Peyer's patch (tissue), 4 donors: ENCODE results near the gene MAML2. TPM values are rescaled to one million over a fixed set of nuclear protein-coding genes. Genes with fewer than 3 reads are reported as not detected.

Source experiments
- DNase-seq, 3 donors: peaks; one replicate each; pipeline ENCODE4 v3.0.0-alpha.2; 2017 to 2019
- H3K27ac ChIP-seq, 4 donors: fragments of 200-600 bp; sonication (generic); one replicate each; pipeline ENCODE4 v1.5.1; 2016 to 2019
- H3K27me3 ChIP-seq, 2 donors: fragments of 200-600 bp; sonication (generic); one replicate each; pipeline ENCODE4 v1.5.1; 2019
- H3K36me3 ChIP-seq, 3 donors: fragments of 200-600 bp; sonication (generic); one replicate each; pipeline ENCODE4 v1.5.1; 2016 to 2019
- H3K4me1 ChIP-seq, 4 donors: fragments of 200-600 bp; sonication (generic); one replicate each; pipeline ENCODE4 v1.5.1; 2016 to 2019
- H3K4me3 ChIP-seq, 4 donors: fragments of 200-600 bp; sonication (generic); 1 replicate in 3 of 4; 2 replicates in 1 of 4; pipeline ENCODE4 v1.5.1; 2016 to 2019; ENCODE audit warnings: mild to moderate bottlenecking in 1 of 4
- H3K9me3 ChIP-seq, 4 donors: fragments of 200-600 bp; sonication (generic); one replicate each; pipeline ENCODE4 v1.5.1; 2016 to 2019; ENCODE audit warnings: mild to moderate bottlenecking in 1 of 4
- POLR2A ChIP-seq, 2 donors: fragments of 450-650 bp; IDR thresholded peaks; one replicate each; pipeline ENCODE4 v1.5.1; 2017; ENCODE audit warnings: antibody characterized with exemption in 2 of 2, mild to moderate bottlenecking in 2 of 2, moderate library complexity in 2 of 2
- total RNA-seq, 4 donors: library from RNA; depleted of rRNA; stranded (reverse); fragments of >200 nt; gene quantifications; one replicate each; pipeline ENCODE4 v1.1.0, GENCODE V29; 2016
- TF ChIP-seq, protein P1 (sequence below), 6 experiments: fragments of 450-650 bp in 4 of 6; fragments of 200-600 bp in 2 of 6; sonication (generic) in 1 of 6; IDR thresholded peaks; one replicate each; pipeline ENCODE4 v1.5.1; 2017 to 2019; ENCODE audit warnings: antibody characterized with exemption in 6 of 6, mild to moderate bottlenecking in 3 of 6, moderate library complexity in 1 of 6

The MAML2 gene
- total RNA-seq, 4 donors from 2014 or later, result 8.4 to 60.2 (median 22.7) TPM

DNA sequence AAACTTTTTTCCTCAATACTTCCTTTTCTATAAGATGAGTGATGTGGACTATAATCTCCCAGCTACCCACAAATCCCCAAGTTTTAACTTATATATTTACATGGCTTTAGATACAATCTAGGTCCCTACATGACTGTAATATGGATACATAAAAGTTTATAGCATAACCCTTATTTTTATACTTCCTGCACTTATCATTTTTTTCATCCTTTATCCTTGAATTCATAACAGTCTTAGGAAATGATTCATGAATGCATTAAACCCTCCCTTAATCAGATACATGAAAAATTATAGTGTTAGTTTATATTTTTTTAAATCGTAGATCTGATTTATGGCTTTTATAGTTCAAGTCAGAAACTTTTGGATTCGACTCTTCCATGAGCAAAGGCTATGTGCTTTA lies 195.8 kb downstream of the MAML2 start:
- TF ChIP-seq POLR2A (IDR thresholded peaks at IDR 0.05), result no peak
- TF ChIP-seq, protein P1, sequence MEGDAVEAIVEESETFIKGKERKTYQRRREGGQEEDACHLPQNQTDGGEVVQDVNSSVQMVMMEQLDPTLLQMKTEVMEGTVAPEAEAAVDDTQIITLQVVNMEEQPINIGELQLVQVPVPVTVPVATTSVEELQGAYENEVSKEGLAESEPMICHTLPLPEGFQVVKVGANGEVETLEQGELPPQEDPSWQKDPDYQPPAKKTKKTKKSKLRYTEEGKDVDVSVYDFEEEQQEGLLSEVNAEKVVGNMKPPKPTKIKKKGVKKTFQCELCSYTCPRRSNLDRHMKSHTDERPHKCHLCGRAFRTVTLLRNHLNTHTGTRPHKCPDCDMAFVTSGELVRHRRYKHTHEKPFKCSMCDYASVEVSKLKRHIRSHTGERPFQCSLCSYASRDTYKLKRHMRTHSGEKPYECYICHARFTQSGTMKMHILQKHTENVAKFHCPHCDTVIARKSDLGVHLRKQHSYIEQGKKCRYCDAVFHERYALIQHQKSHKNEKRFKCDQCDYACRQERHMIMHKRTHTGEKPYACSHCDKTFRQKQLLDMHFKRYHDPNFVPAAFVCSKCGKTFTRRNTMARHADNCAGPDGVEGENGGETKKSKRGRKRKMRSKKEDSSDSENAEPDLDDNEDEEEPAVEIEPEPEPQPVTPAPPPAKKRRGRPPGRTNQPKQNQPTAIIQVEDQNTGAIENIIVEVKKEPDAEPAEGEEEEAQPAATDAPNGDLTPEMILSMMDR (IDR thresholded peaks at IDR 0.05), result no peak
- Histone ChIP-seq H3K4me3 (no peak overlapping the region), H3K27me3 (no peaks in the 10 kb centered on the region), H3K9me3 (no peaks in the 10 kb centered on the region), H3K4me1 (no peaks in the 10 kb centered on the region), H3K27ac (no peak overlapping the region), H3K36me3 (no peaks in the 10 kb centered on the region)
- no peak for DNase-seq

DNA sequence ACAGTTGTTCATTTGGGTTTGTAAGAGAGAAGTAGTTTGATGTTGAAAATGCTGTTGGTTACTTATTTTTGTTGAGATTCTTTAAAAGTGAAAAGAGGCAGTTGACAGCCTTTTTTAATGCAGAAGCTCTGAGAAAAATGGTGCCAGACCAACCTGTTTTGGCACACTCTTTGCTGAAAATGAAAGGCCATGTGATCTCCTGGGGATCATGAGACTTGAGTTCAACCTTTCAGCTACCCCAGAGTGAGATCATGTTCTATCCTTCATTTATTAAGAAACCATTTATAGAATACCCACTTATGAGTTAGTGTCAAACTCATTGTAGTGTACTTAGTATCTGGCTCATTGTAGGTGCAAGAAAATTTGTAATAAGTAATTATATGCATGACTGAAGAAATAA lies 196.2 kb downstream of the MAML2 start:
- H3K36me3 ChIP-seq, result no peaks in the 10 kb centered on the region
- H3K4me3 ChIP-seq, result no peak overlapping the region
- H3K27ac ChIP-seq, result no peak overlapping the region
- TF ChIP-seq, protein P1 (IDR thresholded peaks at IDR 0.05), result no peak
- no peak for TF ChIP-seq POLR2A (IDR thresholded peaks at IDR 0.05)
- DNase-seq, result no peak
- no peaks in the 10 kb centered on the region for H3K4me1 ChIP-seq
- H3K27me3 ChIP-seq, result no peaks in the 10 kb centered on the region
- H3K9me3 ChIP-seq, result no peaks in the 10 kb centered on the region

DNA sequence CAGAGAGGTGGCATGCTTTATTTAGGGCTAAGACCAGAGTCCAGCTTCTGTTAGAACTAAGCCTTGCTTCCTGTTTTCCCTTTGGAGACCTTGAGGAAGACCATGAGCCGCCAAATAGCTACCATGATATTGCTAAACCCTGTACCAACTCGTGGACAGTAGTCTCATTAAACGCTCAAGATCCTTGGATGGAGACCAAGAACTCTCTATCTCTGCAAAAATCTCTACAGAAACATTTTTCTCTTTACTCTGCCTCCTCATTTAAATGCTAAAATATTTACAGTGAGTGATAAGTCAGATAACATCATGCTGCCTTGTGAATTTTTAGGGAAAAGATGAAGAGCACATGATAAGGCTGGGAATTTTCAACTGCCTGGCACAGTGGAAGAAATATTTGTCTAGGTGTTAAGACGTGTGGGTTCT lies 197.8 kb downstream of the MAML2 start:
- Histone ChIP-seq H3K4me3 (no peak overlapping the region), H3K27ac (no peak overlapping the region), H3K36me3 (no peaks in the 10 kb centered on the region), H3K27me3 (no peaks in the 10 kb centered on the region), H3K9me3 (no peaks in the 10 kb centered on the region), H3K4me1 (no peaks in the 10 kb centered on the region)
- no peak for TF ChIP-seq POLR2A (IDR thresholded peaks at IDR 0.05)
- TF ChIP-seq, protein P1 (IDR thresholded peaks at IDR 0.05), result no peak
- DNase-seq, result no peak

DNA sequence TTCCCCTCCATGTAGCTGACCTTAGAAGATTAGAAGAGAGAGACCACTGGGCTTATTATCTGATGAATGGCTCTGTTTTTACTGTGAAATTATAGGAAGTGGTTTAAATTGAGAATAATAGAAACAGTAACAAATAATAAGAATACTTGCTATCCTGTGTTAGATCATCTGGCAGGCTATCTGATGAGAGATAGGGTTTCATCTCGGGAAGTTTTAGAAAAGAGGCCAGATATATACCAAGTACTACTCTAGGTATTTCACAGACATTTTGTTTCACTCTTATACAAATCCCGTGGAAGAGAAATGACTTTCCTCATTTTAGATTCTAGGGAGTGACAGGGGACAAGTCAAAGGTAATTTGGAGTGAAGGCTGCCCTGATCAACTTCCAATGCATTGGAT lies 198.4 kb downstream of the MAML2 start:
- no peaks in the 10 kb centered on the region for H3K36me3 ChIP-seq
- no peaks in the 10 kb centered on the region for H3K9me3 ChIP-seq
- H3K4me1 ChIP-seq, result no peaks in the 10 kb centered on the region
- DNase-seq, result no peak
- no peak overlapping the region for H3K4me3 ChIP-seq
- no peak for TF ChIP-seq POLR2A (IDR thresholded peaks at IDR 0.05)
- TF ChIP-seq, protein P1 (IDR thresholded peaks at IDR 0.05), result no peak
- H3K27ac ChIP-seq, result no peak overlapping the region
- H3K27me3 ChIP-seq, result no peaks in the 10 kb centered on the region

DNA sequence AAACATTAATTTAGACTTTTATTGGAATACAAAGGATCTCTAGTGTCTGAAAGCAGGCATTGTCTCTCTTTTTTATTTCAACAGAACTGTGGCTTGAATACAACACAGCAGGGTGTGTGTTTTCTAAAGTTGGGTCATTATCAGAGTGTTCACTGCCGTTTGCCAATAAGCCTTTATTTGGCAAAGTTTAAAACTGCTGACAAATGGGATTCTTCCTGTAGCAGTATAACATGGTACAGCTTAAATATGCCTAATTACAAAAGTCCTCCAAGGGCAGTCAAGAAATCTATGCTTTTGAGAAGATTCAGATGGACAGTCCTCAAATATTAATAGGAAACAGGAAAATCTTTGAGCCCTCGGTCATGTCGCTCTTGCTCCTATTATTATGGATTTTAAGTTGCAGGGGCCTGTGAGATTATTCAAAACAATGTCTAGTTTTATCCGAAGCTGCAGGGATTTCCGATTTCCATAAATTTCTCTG lies 199.9 kb downstream of the MAML2 start:
- Histone ChIP-seq H3K4me1 (no peaks in the 10 kb centered on the region), H3K27ac (no peak overlapping the region)
- no peak for DNase-seq

More for the DNA sequence above, 199.9 kb downstream of the MAML2 start:
- TF ChIP-seq POLR2A (IDR thresholded peaks at IDR 0.05), result no peak
- TF ChIP-seq, protein P1 (IDR thresholded peaks at IDR 0.05), result no peak
- H3K27me3 ChIP-seq, result no peaks in the 10 kb centered on the region
- H3K4me3 ChIP-seq, result no peak overlapping the region
- H3K36me3 ChIP-seq, result no peaks in the 10 kb centered on the region
- H3K9me3 ChIP-seq, result no peaks in the 10 kb centered on the region
